HepG2 (cell line): ENCODE measurements around the gene UQCR11. TPM values are rescaled to one million over a fixed set of nuclear protein-coding genes. Genes with fewer than 3 reads are reported as not detected.
A peak's percentile ranks its signal among the peaks of the same experiment; 100 is the strongest.

Experiments used
- ARNT2 ChIP-seq: sonication (generic); formaldehyde crosslinking; IDR thresholded peaks from 2 replicates; pipeline ENCODE4 v1.8.0; 2022; ENCODE audit warnings: mild to moderate bottlenecking, low read depth, missing genetic modification reagents, moderate library complexity
- KDM5A ChIP-seq: fragments of 200-600 bp; sonication (generic); IDR thresholded peaks from 2 replicates; pipeline ENCODE4 v1.7.0; 2018; ENCODE audit warnings: antibody characterized with exemption, mild to moderate bottlenecking, low read length, borderline replicate concordance
- KLF6 ChIP-seq: IDR thresholded peaks from 2 replicates; pipeline ENCODE4 v1.8.0; 2016; ENCODE audit warnings: missing biosample characterization, missing genetic modification reagents
- NFIB ChIP-seq: sonication (generic); formaldehyde crosslinking; IDR thresholded peaks from 2 replicates; pipeline ENCODE4 v1.9.0; 2021; ENCODE audit warnings: missing genetic modification reagents, mild to moderate bottlenecking, borderline replicate concordance
- SOX6 ChIP-seq, 2 experiments: fragments of 450-650 bp in 1 of 2; sonication (generic) in 1 of 2; formaldehyde crosslinking in 1 of 2; IDR thresholded peaks; 2 replicates each; pipeline versions ENCODE4 v1.4.0 to v1.6.1; 2017 to 2020; ENCODE audit warnings: antibody characterized with exemption in 1 of 2, mild to moderate bottlenecking in 1 of 2, missing genetic modification reagents in 1 of 2
- ZEB1 ChIP-seq: IDR thresholded peaks from 2 replicates; pipeline ENCODE4 v1.6.1; 2012; ENCODE audit warnings: mild to moderate bottlenecking, low read depth, inconsistent platforms; ENCODE audit not compliant: insufficient replicate concordance
- ZNF10 ChIP-seq: sonication (generic); formaldehyde crosslinking; IDR thresholded peaks from 2 replicates; pipeline ENCODE4 v1.4.0; 2020; ENCODE audit warnings: mild to moderate bottlenecking, low read depth, missing genetic modification reagents, borderline replicate concordance
- ZNF160 ChIP-seq: sonication (generic); formaldehyde crosslinking; IDR thresholded peaks from 2 replicates; pipeline ENCODE4 v1.8.0; 2022; ENCODE audit warnings: mild to moderate bottlenecking, inconsistent platforms, missing genetic modification reagents
- ZNF431 ChIP-seq: sonication (generic); formaldehyde crosslinking; IDR thresholded peaks from 2 replicates; pipeline ENCODE4 v1.9.0; 2022; ENCODE audit warnings: missing genetic modification reagents, low read depth, mild to moderate bottlenecking, borderline replicate concordance
- polyA plus RNA-seq, 8 experiments: library from polyadenylated mRNA; depleted of rRNA in 3 of 8; stranded (reverse) in 7 of 8; unstranded in 1 of 8; fragments of >200 nt; fragmentation: Illumina TruSeq in 4 of 8; extraction: Trizol in 4 of 8; gene quantifications; 2 replicates each; pipeline versions ENCODE4 v1.2.1 to v1.2.3, GENCODE V29; 2011 to 2016; ENCODE audit warnings: low read depth in 4 of 8, missing spikeins in 1 of 8, mixed read lengths in 1 of 8; ENCODE audit not compliant: insufficient read depth in 1 of 8
- total RNA-seq, 5 experiments: library from RNA; depleted of rRNA; stranded (reverse); fragments of >200 nt; fragmentation: Illumina TruSeq; extraction: Trizol; gene quantifications; 2 replicates each; pipeline ENCODE4 v1.2.3, GENCODE V29; 2016; ENCODE audit warnings: low read depth in 1 of 5
- TF ChIP-seq, protein P1 (sequence below): sonication (generic); formaldehyde crosslinking; IDR thresholded peaks from 2 replicates; pipeline ENCODE4 v1.9.0; 2021; ENCODE audit warnings: missing genetic modification reagents, borderline replicate concordance
- TF ChIP-seq, protein P2 (sequence below): sonication (generic); formaldehyde crosslinking; IDR thresholded peaks from 2 replicates; pipeline ENCODE4 v1.5.1; 2020; ENCODE audit warnings: missing genetic modification reagents, mild to moderate bottlenecking, borderline replicate concordance
- TF ChIP-seq, protein P3 (sequence below): sonication (generic); formaldehyde crosslinking; IDR thresholded peaks from 2 replicates; pipeline ENCODE4 v1.5.0; 2020; ENCODE audit warnings: mild to moderate bottlenecking, missing genetic modification reagents, moderate library complexity
- TF ChIP-seq, protein P4 (sequence below): sonication (generic); formaldehyde crosslinking; IDR thresholded peaks from 2 replicates; pipeline ENCODE4 v1.5.1; 2020; ENCODE audit warnings: mild to moderate bottlenecking, missing genetic modification reagents
- TF ChIP-seq, protein P5 (sequence below): sonication (generic); formaldehyde crosslinking; conservative IDR thresholded peaks from 2 replicates; pipeline ENCODE4 v1.4.0; 2020; ENCODE audit warnings: missing genetic modification reagents

Gene UQCR11
- total and polyA plus RNA-seq, 2 of the 13 experiments (the other 11 are each of a cell fraction or from before 2014, with no cell fraction given), result 125 to 214 TPM

DNA sequence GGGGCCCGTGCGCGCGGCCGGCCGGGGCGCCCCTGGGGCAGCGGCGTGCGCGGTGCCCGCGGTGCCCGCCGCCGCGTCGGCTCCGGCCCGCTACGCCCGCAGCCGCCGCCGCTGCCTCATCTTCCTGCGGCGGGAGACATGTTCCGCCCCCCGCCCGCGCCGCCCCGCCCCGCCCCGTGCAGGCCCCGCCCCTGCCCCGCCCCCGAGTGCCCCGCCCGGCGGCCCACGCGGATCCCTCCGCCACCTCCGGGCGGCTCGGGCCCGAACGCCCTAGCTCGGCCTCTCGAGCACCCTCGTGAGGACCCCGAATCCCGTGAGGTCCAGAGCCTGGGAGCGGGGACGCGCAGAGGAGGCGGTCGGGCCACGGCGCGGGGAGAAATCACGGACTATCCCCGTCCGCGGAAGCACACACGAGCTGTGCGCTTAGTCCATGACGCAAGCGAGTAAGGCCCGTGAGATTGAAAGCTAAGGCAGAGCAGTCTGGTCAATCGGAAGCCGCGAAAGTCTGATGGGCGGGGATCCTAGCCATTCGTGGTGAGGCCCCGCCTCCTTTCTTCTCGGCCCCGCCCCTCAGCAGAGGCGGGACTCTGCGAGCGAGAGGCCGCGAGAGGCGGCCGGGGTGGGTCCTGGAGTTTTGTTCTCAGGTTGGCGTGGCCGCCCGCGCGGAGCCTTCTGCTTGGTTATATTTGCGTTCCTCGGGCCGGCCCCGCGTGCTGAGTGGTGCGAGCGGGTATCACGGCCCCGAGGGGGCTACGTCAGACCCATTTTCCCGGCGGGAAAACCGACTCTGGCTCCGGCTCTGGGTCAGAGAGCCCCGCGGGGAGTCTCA, 47.4 kb upstream of the UQCR11 start, which contains the start of gene TCF3 (continued):
- TF ChIP-seq, protein P1, sequence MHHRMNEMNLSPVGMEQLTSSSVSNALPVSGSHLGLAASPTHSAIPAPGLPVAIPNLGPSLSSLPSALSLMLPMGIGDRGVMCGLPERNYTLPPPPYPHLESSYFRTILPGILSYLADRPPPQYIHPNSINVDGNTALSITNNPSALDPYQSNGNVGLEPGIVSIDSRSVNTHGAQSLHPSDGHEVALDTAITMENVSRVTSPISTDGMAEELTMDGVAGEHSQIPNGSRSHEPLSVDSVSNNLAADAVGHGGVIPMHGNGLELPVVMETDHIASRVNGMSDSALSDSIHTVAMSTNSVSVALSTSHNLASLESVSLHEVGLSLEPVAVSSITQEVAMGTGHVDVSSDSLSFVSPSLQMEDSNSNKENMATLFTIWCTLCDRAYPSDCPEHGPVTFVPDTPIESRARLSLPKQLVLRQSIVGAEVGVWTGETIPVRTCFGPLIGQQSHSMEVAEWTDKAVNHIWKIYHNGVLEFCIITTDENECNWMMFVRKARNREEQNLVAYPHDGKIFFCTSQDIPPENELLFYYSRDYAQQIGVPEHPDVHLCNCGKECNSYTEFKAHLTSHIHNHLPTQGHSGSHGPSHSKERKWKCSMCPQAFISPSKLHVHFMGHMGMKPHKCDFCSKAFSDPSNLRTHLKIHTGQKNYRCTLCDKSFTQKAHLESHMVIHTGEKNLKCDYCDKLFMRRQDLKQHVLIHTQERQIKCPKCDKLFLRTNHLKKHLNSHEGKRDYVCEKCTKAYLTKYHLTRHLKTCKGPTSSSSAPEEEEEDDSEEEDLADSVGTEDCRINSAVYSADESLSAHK (CRISPR knock-in tag), result 0 out of 2 replicates have a peak, but pooled peaks have one; percentile 63
- TF ChIP-seq, protein P2, sequence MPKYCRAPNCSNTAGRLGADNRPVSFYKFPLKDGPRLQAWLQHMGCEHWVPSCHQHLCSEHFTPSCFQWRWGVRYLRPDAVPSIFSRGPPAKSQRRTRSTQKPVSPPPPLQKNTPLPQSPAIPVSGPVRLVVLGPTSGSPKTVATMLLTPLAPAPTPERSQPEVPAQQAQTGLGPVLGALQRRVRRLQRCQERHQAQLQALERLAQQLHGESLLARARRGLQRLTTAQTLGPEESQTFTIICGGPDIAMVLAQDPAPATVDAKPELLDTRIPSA (CRISPR knock-in tag), result no peak
- TF ChIP-seq ZNF10 (no peak), ZNF431 (CRISPR knock-in tag) (no peak), ARNT2 (CRISPR knock-in tag) (peak; percentile 12), KLF6 (CRISPR knock-in tag) (peak; percentile 60), KDM5A (peak; percentile 58; the same call in 1 of the 2 replicates), NFIB (CRISPR knock-in tag) (no peak), ZNF160 (CRISPR knock-in tag) (no peak), ZEB1 (no peak), SOX6 (IDR thresholded peaks at IDR 0.05) (no peak), SOX6 (CRISPR knock-in tag; IDR thresholded peaks at IDR 0.05) (peak; percentile 45; the same call in 1 of the 2 replicates)
- TF ChIP-seq, protein P3, sequence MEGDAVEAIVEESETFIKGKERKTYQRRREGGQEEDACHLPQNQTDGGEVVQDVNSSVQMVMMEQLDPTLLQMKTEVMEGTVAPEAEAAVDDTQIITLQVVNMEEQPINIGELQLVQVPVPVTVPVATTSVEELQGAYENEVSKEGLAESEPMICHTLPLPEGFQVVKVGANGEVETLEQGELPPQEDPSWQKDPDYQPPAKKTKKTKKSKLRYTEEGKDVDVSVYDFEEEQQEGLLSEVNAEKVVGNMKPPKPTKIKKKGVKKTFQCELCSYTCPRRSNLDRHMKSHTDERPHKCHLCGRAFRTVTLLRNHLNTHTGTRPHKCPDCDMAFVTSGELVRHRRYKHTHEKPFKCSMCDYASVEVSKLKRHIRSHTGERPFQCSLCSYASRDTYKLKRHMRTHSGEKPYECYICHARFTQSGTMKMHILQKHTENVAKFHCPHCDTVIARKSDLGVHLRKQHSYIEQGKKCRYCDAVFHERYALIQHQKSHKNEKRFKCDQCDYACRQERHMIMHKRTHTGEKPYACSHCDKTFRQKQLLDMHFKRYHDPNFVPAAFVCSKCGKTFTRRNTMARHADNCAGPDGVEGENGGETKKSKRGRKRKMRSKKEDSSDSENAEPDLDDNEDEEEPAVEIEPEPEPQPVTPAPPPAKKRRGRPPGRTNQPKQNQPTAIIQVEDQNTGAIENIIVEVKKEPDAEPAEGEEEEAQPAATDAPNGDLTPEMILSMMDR (CRISPR knock-in tag), result no peak; the same call in 1 of the 2 replicates
- TF ChIP-seq, protein P4, sequence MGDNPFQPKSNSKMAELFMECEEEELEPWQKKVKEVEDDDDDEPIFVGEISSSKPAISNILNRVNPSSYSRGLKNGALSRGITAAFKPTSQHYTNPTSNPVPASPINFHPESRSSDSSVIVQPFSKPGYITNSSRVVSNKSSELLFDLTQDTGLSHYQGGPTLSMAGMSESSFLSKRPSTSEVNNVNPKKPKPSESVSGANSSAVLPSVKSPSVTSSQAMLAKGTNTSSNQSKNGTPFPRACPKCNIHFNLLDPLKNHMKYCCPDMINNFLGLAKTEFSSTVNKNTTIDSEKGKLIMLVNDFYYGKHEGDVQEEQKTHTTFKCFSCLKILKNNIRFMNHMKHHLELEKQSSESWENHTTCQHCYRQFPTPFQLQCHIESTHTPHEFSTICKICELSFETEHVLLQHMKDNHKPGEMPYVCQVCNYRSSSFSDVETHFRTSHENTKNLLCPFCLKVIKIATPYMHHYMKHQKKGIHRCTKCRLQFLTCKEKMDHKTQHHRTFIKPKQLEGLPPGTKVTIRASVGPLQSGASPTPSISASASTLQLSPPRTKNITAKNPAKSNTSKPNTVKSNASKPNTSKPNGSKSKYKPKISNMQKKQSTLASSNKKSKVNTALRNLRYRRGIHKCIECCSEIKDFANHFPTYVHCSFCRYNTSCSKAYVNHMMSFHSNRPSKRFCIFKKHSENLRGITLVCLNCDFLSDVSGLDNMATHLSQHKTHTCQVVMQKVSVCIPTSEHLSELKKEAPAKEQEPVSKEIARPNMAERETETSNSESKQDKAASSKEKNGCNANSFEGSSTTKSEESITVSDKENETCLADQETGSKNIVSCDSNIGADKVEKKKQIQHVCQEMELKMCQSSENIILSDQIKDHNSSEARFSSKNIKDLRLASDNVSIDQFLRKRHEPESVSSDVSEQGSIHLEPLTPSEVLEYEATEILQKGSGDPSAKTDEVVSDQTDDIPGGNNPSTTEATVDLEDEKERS (CRISPR knock-in tag), result 0 out of 2 replicates have a peak, but pooled peaks have one; percentile 12
- TF ChIP-seq, protein P5, sequence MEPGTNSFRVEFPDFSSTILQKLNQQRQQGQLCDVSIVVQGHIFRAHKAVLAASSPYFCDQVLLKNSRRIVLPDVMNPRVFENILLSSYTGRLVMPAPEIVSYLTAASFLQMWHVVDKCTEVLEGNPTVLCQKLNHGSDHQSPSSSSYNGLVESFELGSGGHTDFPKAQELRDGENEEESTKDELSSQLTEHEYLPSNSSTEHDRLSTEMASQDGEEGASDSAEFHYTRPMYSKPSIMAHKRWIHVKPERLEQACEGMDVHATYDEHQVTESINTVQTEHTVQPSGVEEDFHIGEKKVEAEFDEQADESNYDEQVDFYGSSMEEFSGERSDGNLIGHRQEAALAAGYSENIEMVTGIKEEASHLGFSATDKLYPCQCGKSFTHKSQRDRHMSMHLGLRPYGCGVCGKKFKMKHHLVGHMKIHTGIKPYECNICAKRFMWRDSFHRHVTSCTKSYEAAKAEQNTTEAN (CRISPR knock-in tag), result peak; percentile 24; the same call in 1 of the 2 replicates
